ENCODE results near the gene MARCHF3. TPM values are rescaled to one million over a fixed set of nuclear protein-coding genes. Genes with fewer than 3 reads are reported as not detected.

MARCHF3 gene, protein sequence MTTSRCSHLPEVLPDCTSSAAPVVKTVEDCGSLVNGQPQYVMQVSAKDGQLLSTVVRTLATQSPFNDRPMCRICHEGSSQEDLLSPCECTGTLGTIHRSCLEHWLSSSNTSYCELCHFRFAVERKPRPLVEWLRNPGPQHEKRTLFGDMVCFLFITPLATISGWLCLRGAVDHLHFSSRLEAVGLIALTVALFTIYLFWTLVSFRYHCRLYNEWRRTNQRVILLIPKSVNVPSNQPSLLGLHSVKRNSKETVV
- 10 to 100 TPM in 3 of 12 donors, 1 to 10 TPM in 8, not detected in 1; 6.0 to 13.0 (median 8.1) TPM for polyA plus RNA-seq (ENCODE audit: insufficient read length in 12 of 12)
- long read RNA-seq, donor 1, full-length matches to known transcripts: 3 of 3 reads
- long read RNA-seq, donor 1, partial matches to known transcripts: 0 of 3 reads
- long read RNA-seq, donor 1, other reads (novel, unspliced or antisense): 0 of 3 reads
- long read RNA-seq, donor 2, full-length matches to known transcripts: 4 of 4 reads
- long read RNA-seq, donor 2, partial matches to known transcripts: 0 of 4 reads
- long read RNA-seq, donor 2, other reads (novel, unspliced or antisense): 0 of 4 reads
- long read RNA-seq, donor 3, partial matches to known transcripts: 0 of 2 reads
- long read RNA-seq, donor 3, other reads (novel, unspliced or antisense): 0 of 2 reads
- long read RNA-seq, donor 4: 0 reads
- long read RNA-seq, donor 5, full-length matches to known transcripts: 3 of 3 reads
- long read RNA-seq, donor 5, partial matches to known transcripts: 0 of 3 reads
- long read RNA-seq, donor 5, other reads (novel, unspliced or antisense): 0 of 3 reads
- long read RNA-seq, donor 6, full-length matches to known transcripts: 3 of 3 reads
- long read RNA-seq, donor 6, partial matches to known transcripts: 0 of 3 reads
- long read RNA-seq, donor 6, other reads (novel, unspliced or antisense): 0 of 3 reads
- long read RNA-seq, donor 7: 0 reads
- long read RNA-seq, donor 8, full-length matches to known transcripts: 1 of 1 reads
- long read RNA-seq, donor 8, partial matches to known transcripts: 0 of 1 reads
- long read RNA-seq, donor 8, other reads (novel, unspliced or antisense): 0 of 1 reads
- long read RNA-seq, donor 9, full-length matches to known transcripts: 3 of 3 reads
- long read RNA-seq, donor 9, partial matches to known transcripts: 0 of 3 reads
- long read RNA-seq, donor 9, other reads (novel, unspliced or antisense): 0 of 3 reads
- long read RNA-seq, donor 10, full-length matches to known transcripts: 1 of 1 reads
- long read RNA-seq, donor 10, partial matches to known transcripts: 0 of 1 reads
- long read RNA-seq, donor 10, other reads (novel, unspliced or antisense): 0 of 1 reads
- long read RNA-seq, donor 11, full-length matches to known transcripts: 1 of 6 reads
- long read RNA-seq, donor 11, partial matches to known transcripts: 5 of 6 reads
- long read RNA-seq, donor 11, other reads (novel, unspliced or antisense): 0 of 6 reads

DNA sequence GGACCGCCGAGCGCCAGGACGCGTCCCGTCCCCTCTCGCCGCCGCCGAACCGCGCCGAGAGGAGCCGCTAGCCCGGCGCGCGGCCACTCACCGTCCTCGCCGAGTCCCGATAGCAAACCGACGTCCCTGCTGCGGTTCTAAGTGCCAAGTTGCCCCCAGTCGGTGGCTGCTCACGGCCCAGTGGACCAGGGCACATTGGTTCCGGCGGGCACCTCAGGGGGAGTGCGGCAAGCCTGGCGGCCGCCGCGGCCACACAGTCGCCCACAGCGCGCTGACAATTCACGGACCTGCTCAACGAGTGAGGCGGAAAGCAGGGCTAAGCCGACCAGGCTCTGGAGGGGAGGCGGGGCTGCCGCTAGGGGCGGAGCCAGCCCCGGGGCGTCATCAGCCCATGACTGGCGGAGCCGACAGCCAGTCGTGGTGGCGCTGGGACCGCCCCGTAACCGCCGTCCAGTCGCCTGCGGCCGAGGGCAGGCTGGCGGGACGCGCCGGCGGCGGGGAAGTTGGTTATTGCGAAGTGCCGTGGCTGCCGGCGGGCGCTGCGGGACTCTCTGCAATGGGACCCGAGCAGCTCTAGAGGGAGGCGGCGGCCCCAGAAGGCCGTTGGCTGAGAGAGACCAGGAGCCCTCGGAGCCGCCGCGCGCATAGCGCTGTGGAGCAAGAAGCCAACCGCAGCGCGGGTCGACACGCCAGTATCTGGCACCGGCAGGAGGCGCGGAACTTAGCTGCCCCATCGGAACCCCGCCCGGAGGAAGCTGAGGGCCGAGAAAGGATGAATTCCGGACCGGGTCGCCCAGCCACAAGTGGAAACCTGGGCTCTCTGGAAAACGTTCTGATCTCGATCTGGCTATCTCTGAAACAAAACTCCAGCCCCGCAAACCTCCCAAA, at the start of gene MARCHF3:
Gene MARCHF3, minus strand, starts transcription at position 300 of the 888 bp plus-strand sequence. CDS start 112,387 bp downstream, outside the sequence.
- peak; percentile 95 for DNase-seq

DNA sequence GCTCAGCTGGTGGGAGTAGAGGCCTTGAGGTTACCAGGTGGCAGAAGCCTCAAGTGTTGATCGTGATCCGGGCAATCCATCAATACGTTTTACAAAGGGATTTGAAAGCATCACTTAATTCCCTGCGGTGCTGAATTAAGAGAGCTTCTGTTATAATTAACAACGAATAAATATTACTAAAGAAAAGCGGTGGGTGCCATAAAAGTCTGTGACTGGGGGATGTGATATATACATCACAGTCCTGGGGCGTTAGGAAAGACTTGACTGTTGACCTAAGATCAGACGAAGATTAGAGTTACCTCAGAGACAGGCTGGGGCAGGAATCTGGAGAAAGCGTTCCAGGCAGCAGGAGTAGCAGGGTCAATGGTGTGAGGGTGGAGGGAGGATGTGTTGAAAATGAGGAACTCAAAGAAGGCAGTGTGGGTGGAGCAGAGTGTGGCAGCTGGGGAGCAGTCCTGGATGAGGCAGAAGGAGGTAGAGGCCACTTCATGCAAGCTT, 49.7 kb upstream of the MARCHF3 start:
- DNase-seq: no peak

DNA sequence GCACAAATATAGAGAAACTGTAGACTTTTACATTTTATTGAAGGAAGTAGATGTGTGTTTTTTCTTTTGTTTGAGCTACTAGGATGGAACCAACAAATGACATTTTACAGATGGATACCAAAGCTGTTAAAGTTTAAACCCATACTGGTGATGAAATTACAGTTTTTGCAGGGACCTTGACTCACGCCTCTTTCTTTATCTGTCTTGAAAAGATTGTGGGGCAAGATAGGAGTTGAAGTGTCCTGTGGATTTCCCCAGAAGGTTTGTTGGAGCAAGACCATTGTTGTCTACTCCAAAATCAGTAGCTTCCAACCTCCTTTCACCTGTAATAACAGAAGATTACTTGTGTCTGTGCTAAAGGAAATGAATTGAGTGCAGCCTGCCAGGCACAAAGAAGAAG, 47.0 kb upstream of the MARCHF3 start:
- no peak for DNase-seq

GRCh38 chr5:127076315-127077129, 46.2 kb upstream of the MARCHF3 start:
- DNase-seq: no peak

GRCh38 chr5:127074466-127074865, 44.1 kb upstream of the MARCHF3 start:
- DNase-seq: no peak

DNA sequence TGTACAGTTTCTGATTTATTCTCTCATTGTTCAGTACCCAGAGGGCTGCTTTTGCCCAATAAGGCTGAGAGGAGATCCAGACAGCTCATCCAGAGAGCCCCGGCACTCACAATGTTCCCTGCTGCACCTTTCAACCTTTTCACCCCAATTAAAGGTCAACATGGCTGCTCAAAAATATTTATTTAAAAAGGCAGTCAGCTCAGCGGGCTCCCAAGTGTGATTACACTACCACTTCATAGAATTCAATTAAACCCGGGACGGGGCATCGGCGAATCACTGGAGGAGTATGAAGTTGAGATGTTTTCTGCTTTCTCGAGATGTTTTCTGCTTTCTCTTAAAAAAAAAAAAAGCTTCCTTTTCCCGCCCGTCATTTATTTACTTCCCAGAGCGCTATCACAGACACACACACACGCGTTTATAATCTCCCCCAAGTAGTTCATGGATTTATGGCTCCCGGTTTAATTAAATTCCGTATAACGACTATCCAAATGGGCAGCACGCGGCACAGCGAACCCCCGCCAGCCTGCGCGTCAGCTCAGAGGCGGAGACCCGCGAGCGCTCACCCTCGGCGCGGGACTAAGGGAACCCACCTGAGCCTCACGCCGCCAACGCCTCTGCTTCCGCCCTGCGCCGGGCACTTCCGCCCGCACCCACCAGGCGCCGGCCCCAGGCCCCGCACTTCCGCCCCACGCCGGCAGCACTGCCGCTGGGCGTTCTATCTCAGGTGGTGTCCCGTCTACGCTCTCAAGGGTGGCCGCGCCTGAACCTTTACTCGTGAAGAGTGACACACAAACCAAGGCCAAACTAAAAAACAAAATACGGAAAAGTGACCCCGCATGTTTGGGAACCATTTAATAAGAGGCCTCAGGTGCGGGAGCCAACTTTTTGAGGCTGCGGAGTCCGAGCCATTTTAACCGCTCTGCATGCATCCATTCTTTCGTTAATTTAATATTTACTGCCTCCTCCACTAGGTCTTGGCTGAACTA, 42.8 kb upstream of the MARCHF3 start, which contains the start of gene C5orf63:
Gene C5orf63, minus strand, starts transcription at position 642 of the 986 bp plus-strand sequence. CDS start 14,507 bp downstream, outside the sequence.
- peak; percentile 38 for DNase-seq

DNA sequence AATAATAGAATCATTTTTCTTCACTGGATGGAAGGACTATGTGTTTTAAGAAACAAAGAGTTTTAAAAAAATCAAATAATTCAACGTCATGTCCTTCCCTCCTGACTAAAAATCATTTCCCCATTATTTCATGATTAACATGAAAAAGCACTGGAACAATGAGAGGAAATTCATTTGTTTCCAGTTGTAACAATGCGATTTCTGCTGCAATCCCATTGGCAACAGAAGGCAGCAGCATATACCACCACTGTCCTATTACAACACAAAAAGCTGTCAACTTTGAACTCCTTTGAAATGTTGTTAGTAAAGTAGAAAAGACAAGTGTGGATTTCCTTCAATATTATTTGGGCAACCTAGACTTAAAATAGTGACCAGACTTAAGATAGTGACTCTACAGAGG, 39.9 kb upstream of the MARCHF3 start:
- no peak for DNase-seq

GRCh38 chr5:127068493-127069214, 38.3 kb upstream of the MARCHF3 start:
- no peak for DNase-seq

GRCh38 chr5:127066721-127067120, 36.4 kb upstream of the MARCHF3 start:
- DNase-seq: no peak

GRCh38 chr5:127064253-127064840, 34.0 kb upstream of the MARCHF3 start:
- no peak for DNase-seq

DNA sequence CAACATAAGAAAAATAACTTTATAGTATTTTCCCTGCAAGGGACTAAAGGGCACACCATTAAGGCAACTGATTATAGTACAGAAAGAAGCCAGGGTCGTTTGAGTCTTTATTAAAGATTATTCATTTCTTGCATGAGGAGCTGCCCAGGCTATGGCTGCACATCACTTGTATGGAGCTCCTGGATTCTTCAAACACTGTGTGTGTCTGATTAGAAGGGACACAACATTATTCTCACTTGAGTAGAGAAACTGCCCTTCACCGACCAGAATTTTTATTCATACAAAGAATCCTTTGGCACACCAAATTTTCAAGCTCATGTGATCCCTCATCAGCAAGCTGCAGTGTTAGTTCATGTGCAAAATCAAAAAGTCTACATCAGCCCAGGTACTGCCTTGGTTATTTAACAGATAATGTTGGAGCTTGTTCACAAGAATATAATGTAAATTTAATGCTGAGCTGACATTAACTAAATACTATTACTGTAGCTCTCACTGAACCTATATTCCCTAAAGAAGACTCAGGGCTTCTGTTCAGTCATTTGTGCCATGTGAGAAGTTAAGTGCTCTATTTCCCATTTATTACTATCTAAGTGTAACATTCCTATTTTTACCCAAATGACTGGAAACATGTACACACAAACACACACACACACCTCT, 33.0 kb upstream of the MARCHF3 start:
- no peak for DNase-seq

DNA sequence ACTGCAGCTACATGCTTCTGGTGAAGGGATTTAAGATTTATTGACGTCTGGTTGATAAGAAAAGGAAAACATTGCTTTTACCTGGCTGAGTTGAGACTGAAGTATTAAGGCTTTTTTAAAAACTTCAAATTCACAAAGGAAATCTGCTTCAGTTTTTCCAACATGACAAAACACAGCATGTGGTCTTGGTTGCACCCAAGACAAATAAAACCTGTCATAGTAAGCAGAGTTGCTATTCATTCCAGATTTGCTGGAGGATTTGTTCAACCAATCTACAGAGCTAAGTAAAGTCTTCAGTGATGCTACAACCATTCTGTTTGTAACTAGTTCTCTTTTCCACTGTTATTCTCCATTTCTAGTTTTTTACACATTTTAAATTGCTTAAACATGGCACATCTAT, 31.6 kb upstream of the MARCHF3 start:
- no peak for DNase-seq

GRCh38 chr5:127061537-127061936, 31.2 kb upstream of the MARCHF3 start:
- DNase-seq: no peak

- DNase-seq: no peak
Measured at GRCh38 chr5:127060470-127060985, 30.2 kb upstream of the MARCHF3 start.

DNA sequence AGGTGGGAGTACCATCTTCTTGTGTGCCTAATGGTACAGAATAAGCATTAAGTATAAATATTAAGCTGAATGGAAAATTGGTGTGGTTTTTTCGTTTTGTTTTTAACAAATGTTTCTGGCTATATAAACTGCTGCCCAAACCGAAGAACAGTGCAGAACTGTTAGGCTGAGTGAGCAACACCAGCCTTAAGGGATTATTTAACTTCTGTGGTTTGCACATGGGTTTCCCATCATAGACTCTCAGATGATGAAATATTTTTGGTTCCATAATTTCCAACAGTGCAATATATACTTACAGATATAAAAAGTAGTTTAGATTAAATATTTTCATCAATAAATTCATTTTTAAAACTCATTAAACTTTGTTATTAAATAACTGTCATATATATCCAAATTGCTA, 26.5 kb upstream of the MARCHF3 start:
- DNase-seq: no peak
